Measurements from ENCODE around the gene ARAP1. TPM values are rescaled to one million over a fixed set of nuclear protein-coding genes. Genes with fewer than 3 reads are reported as not detected.

ARAP1 gene
- total RNA-seq, 2 experiments from 2014 or later = 83.6 to 101 TPM

DNA sequence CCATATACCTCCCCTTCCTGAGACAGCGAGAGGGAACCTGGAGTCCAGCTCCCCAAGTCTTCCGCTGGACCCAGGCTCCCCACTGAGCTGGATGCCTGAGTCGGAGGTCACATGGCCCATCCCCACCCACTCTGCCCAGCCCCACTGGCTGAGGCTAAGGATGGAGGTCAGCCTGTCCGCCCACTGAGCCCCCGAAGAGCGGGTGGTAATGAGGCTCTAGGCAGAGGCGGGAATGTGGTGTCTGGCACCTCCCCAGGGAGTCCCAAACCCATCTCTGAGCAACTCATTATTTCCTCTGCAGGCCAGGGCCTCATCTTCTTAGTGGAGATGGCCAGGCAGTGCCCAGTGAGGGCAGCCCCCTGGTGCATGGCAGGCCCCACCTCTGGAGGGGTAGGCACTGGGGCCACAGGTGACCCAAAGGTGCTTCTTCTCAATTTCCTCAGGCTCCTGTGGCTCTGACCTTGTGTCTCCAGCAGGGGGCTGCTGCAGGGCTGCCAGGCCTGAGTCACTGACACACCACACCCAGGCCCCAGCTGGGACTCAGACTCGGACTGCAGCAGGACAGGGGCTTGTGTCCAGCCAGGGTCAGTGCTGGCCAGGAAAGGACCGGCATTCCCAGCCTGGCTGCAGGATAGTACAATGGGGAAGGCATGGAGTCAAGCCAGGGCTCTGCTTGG, 67.8 kb downstream of the ARAP1 start:
- peaks cover 2% of the 10 kb centered on the region for H3K27me3 Mint-ChIP-seq
- no peaks in the 10 kb centered on the region for H3K9me3 Mint-ChIP-seq

DNA sequence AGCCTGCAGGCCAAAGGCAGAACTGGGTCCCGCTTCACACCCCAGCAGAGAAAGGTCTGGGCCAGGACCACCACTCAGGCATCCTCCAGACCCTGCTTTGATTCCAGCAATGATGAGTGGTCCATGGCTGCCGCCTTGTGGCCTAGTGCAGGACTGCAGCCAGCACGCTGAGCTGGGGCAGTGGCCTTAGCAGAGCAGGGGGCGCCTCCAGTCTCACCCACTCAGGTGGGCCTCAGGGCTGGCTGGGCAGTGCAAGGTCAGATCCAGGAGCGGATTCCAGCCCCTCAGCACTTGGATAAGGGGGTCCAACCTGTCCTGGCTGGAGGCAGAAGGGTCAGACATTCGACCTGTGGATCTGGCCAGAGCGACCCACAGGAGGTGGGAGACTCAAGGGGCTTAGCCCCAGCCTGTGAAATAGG, 68.4 kb downstream of the ARAP1 start:
- no peak overlapping the region for H3K4me3 Mint-ChIP-seq
- ChIA-PET CTCF (interaction anchor here (0.7 to 4.2 kb wide), 18 partner anchors 8 to 481 kb away, joined by 3 to 32 read pairs (median 5); no protein-coding TSS in a partner anchor), POLR2A (no interaction called here)
- H3K9me3 Mint-ChIP-seq = no peaks in the 10 kb centered on the region
- no peak overlapping the region for H3K27ac Mint-ChIP-seq
- H3K36me3 Mint-ChIP-seq (ENCODE audit: low read depth) = peaks cover 23% of the 10 kb centered on the region
- peaks cover 43% of the 10 kb centered on the region for H3K4me1 Mint-ChIP-seq
- H3K27me3 Mint-ChIP-seq = peaks cover 7% of the 10 kb centered on the region
- DNase-seq = peak; percentile 70

More for the DNA sequence above, 67.8 kb downstream of the ARAP1 start:
- Mint-ChIP-seq H3K4me3 (no peak overlapping the region), H3K4me1 (peaks cover 43% of the 10 kb centered on the region), H3K27ac (no peak overlapping the region), H3K36me3 (ENCODE audit: low read depth) (peaks cover 25% of the 10 kb centered on the region)
- peak; percentile 53 for DNase-seq
- ChIA-PET CTCF (interaction anchor here (0.7 to 4.2 kb wide), 24 partner anchors 9 to 667 kb away, joined by 3 to 32 read pairs (median 4); partner anchors contain the start of genes PDE2A and STARD10), POLR2A (no interaction called here)

DNA sequence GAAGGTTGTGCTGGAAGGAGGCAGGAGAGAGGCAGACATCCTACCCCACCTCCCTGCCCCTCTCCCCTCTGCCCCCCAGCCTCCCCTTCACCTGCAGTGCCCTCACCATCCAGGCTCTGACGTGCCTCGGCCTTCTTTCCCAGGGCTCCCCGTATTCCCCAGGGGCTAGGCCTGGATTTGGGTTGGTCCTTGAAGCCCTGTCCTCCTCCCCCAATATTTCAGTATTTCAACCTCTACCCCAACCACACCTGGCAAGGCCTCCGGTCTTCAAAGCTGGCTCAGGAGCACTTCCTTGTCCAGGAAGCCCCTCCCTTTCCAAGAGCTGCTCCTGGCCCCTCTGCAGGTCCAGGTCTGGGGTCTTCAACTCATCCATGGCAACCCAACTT, 69.4 kb downstream of the ARAP1 start:
- DNase-seq = no peak
- Mint-ChIP-seq H3K27me3 (peaks cover 13% of the 10 kb centered on the region), H3K4me1 (peaks cover 35% of the 10 kb centered on the region), H3K36me3 (ENCODE audit: low read depth) (peaks cover 16% of the 10 kb centered on the region), H3K27ac (no peak overlapping the region), H3K9me3 (no peaks in the 10 kb centered on the region), H3K4me3 (no peak overlapping the region)
- ChIA-PET POLR2A (no interaction called here), CTCF (interaction anchor here (1.1 to 4.2 kb wide), 9 partner anchors 10 to 482 kb away, joined by 3 to 32 read pairs (median 5); no protein-coding TSS in a partner anchor)

DNA sequence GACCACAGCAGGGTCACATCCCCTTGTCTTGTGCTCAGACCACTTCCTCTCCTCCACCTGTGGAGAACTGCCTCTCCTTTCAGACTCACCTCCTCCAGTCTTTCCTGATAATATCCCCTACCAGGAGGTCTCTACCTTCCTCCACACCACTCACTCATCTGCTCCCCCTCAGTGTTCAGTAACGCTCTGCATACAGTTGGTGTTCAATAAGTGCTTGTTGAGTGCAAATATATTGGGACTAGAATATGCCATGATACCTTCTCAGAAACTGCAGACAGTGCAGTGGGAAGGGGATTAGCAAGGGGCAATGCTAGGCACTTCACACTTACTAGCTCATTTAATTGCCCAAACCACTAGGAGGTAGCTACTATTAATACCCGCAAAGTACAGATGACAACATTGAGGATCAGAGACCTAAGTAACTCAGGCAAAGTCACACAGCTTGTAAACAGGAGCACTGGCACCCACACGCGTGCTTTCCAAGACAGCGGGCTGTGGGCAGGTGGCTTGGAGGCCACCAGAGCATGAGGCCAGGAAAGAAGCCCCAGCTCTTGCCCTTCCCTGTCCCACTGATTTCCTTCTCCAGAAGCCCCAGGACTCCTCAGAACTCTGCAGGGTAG, 69.9 kb downstream of the ARAP1 start:
- ChIA-PET POLR2A (no interaction called here), CTCF (interaction anchor here (1.1 to 4.2 kb wide), 6 partner anchors 10 to 483 kb away, joined by 3 to 32 read pairs (median 4); no protein-coding TSS in a partner anchor)
- no peak for DNase-seq
- peaks cover 14% of the 10 kb centered on the region for H3K36me3 Mint-ChIP-seq (ENCODE audit: low read depth)
- no peak overlapping the region for H3K4me3 Mint-ChIP-seq
- peak overlapping the region; percentile 47 for H3K27ac Mint-ChIP-seq
- peaks cover 18% of the 10 kb centered on the region for H3K27me3 Mint-ChIP-seq
- H3K9me3 Mint-ChIP-seq = no peaks in the 10 kb centered on the region
- H3K4me1 Mint-ChIP-seq = peaks cover 30% of the 10 kb centered on the region

DNA sequence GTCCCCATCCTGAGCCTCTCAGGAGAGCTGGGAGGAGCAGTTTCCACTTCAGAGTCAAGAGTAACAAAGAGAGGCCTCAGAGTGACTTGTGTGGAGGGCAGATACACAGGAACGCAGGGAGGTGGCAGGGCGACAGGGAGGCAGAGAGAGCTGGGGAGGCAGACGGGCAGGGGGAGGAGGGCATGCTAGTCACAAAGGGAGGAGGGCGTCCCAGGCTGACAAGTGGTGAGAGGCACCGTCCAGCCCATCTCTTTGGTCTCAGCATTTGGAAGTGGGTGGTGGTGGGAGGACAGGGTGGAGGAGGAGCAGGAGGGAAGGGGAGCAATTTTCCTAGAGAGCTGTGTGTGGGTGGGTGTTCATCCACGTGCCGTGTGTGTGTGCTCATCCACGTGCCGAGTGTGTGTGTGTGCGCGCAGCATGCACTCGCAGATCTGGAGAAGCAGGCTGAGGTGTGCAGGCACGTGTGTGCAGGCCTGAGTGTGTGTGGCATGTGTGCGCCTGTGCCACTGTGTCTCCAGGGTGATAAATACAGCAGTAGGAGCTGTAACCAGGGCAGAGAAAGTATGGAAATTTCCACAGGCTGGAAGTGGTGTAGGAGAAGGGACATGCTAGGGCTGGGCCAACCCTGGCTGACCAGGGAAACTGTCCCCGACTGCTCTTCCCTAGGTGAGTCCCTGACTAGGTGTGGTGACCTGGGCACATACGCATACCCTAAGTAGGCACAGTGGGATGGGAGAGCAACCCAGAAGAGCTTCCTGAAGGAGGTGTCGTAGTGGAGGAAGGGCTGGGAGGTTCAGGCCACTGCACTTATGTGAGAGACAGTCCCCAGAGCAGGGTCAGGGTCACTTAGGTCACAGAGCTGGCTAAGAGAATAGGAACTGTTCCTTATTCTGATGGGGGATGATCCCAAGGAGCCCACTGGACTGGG, 70.7 kb downstream of the ARAP1 start:
- peaks cover 21% of the 10 kb centered on the region for H3K4me1 Mint-ChIP-seq
- H3K9me3 Mint-ChIP-seq = no peaks in the 10 kb centered on the region
- H3K36me3 Mint-ChIP-seq (ENCODE audit: low read depth) = peaks cover 5% of the 10 kb centered on the region
- H3K27me3 Mint-ChIP-seq = peaks cover 27% of the 10 kb centered on the region
- no peak for DNase-seq
- ChIA-PET CTCF (interaction anchor here (1.2 to 4.2 kb wide), 6 partner anchors 13 to 251 kb away, joined by 4 to 32 read pairs (median 4); no protein-coding TSS in a partner anchor), POLR2A (no interaction called here)
- peak overlapping the region; percentile 55 for H3K27ac Mint-ChIP-seq
- H3K4me3 Mint-ChIP-seq = no peak overlapping the region

DNA sequence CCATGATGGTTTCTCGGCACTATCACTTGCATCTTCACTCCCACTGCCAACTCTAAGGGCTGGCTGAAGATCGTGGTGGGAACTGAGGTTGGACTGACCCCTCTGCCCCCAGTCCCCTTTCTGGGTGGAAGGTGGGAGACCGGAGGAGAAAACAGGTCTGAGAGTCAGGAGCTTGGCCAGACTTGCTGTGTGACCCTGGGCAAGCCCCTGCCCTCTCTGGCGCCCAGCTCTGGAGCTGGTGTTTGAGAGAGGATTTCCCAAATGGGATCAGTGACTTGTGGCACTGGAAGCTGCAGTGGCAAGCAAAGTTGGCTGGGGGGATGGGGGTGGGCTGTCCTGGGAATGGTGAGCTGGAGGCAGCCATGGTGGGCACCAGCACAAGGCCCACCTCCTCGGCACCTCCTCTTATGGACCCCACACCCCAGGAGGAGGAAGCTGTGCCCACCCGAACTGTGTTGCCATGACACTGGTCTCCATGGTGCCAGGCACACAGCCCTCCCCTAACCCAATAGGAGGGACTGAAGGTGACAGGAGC, 71.5 kb downstream of the ARAP1 start:
- no peak overlapping the region for H3K4me3 Mint-ChIP-seq
- H3K27me3 Mint-ChIP-seq = peaks cover 35% of the 10 kb centered on the region
- no peaks in the 10 kb centered on the region for H3K9me3 Mint-ChIP-seq
- peaks cover 3% of the 10 kb centered on the region for H3K36me3 Mint-ChIP-seq (ENCODE audit: low read depth)
- no peak for DNase-seq
- CTCF ChIA-PET = interaction anchor here (0.5 to 1.4 kb wide), 6 partner anchors 12 to 1268 kb away, joined by 3 to 4 read pairs (median 4); no protein-coding TSS in a partner anchor
- POLR2A ChIA-PET = no interaction called here
- H3K4me1 Mint-ChIP-seq = peaks cover 13% of the 10 kb centered on the region
- no peak overlapping the region for H3K27ac Mint-ChIP-seq

DNA sequence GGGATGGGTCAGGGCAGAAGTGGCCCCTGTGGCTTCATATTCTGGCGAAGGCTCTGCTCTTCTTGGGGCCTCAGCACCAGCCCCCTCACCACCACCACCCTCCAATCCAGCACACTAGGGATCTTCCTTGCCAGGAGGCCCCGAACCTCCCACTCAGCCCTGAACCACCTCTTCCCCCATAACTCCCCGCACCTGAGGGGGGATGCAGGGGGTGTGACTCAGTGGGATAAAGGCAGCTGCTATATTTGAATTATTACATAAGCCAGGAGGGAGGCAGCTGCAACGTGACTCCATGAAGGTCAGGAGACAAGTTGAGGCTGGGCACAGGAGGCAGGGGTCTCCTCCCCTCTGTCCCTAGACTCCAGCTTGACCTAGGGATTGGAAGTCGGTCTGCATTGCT, 72.3 kb downstream of the ARAP1 start:
- Mint-ChIP-seq H3K9me3 (no peaks in the 10 kb centered on the region), H3K27ac (no peak overlapping the region), H3K27me3 (peaks cover 42% of the 10 kb centered on the region), H3K4me3 (no peak overlapping the region), H3K4me1 (peaks cover 7% of the 10 kb centered on the region), H3K36me3 (ENCODE audit: low read depth) (peaks cover 3% of the 10 kb centered on the region)
- DNase-seq = no peak
- ChIA-PET CTCF (interaction anchor here (0.6 to 2.2 kb wide), 3 partner anchors 12 to 18 kb away, joined by 3 to 11 read pairs (median 4); no protein-coding TSS in a partner anchor), POLR2A (interaction anchor here (0.6 kb wide), 1 partner anchor 245 kb away, joined by 4 read pairs; the partner anchor contains the start of gene CLPB)

DNA sequence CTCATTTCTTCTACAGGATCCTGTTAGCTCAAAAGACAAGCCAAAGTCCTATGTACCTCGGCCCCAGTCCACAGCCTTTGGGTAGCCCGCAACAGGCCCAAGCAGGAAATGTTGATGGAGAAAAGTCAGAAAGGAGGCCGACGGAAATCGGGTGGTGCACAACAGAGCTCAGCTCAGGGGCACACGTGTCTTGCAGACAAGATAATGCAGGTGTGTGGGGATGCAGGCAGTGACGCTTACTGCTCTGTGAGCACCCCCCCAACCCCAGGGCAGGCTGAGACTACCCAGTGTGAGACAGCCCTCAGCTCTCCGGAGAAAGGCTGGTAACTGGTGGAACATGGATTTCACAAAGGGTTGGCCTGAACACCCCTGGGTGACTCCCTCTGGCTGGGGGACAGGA, 73.7 kb downstream of the ARAP1 start:
- Mint-ChIP-seq H3K27me3 (peaks cover 56% of the 10 kb centered on the region), H3K4me3 (no peak overlapping the region), H3K9me3 (no peaks in the 10 kb centered on the region), H3K27ac (no peak overlapping the region), H3K4me1 (peaks cover 4% of the 10 kb centered on the region), H3K36me3 (ENCODE audit: low read depth) (peaks cover under 1% of the 10 kb centered on the region)
- ChIA-PET POLR2A (no interaction called here), CTCF (interaction anchor here (0.5 to 2.2 kb wide), 3 partner anchors 11 to 459 kb away, joined by 3 to 11 read pairs (median 7); no protein-coding TSS in a partner anchor)
- no peak for DNase-seq

DNA sequence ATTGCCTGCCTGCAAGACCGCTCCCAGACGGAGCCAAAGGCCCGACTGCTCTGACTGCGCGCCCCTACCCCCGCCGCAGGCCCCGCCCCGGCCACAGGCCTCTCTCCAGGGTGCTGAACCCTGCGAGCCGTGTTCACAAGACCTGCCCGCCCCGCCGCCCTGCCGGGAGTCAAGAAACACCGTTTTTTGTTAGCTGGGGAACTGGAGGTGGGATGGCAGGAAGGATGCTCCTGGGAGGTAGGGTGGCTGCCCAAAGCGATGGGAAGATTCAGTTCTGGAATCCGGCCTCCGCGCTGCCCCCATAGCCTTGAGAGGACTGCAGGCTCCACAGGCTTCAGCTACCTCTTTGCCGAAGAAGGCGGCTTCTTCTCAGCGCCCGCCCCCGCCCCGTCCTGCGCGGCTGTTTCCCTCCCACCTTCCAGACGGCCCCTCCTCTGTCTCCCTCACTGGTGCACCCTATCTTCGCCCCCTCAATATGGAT, 75.3 kb downstream of the ARAP1 start:
- H3K9me3 Mint-ChIP-seq = no peaks in the 10 kb centered on the region
- peak; percentile 78 for DNase-seq
- no peaks in the 10 kb centered on the region for H3K4me1 Mint-ChIP-seq
- ChIA-PET POLR2A (no interaction called here), CTCF (interaction anchor here (0.6 to 1.4 kb wide), 4 partner anchors 8 to 205 kb away, joined by 3 to 4 read pairs (median 3); no protein-coding TSS in a partner anchor)
- no peak overlapping the region for H3K27ac Mint-ChIP-seq
- H3K36me3 Mint-ChIP-seq (ENCODE audit: low read depth) = no peaks in the 10 kb centered on the region
- H3K4me3 Mint-ChIP-seq = no peak overlapping the region
- peaks cover 69% of the 10 kb centered on the region for H3K27me3 Mint-ChIP-seq

DNA sequence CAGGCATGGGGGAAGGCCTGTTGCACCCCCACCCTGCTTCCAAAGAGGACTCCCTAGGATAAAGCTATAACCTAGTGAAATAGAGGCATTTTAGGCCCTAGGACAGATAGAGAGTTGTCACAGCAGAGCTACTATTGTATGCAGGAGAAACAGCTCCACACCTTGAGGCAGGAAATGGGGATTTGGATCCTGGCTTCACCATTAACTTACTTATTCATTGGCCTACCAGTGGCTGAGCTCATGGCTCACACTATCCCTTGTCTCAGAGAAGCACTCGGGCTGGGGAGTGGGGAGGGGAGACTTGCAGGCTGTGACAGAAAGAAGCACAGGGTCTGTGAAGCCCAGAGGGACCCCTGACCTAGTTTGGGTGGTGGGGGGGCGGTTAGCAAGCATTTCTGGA, 77.0 kb downstream of the ARAP1 start:
- ChIA-PET CTCF (interaction anchor here (1.0 to 1.6 kb wide), 3 partner anchors 9 to 151 kb away, joined by 3 to 14 read pairs (median 6); no protein-coding TSS in a partner anchor), POLR2A (no interaction called here)
- Mint-ChIP-seq H3K36me3 (ENCODE audit: low read depth) (no peaks in the 10 kb centered on the region), H3K27me3 (peaks cover 80% of the 10 kb centered on the region), H3K4me1 (no peaks in the 10 kb centered on the region), H3K27ac (no peak overlapping the region), H3K9me3 (no peaks in the 10 kb centered on the region), H3K4me3 (no peak overlapping the region)
- no peak for DNase-seq

DNA sequence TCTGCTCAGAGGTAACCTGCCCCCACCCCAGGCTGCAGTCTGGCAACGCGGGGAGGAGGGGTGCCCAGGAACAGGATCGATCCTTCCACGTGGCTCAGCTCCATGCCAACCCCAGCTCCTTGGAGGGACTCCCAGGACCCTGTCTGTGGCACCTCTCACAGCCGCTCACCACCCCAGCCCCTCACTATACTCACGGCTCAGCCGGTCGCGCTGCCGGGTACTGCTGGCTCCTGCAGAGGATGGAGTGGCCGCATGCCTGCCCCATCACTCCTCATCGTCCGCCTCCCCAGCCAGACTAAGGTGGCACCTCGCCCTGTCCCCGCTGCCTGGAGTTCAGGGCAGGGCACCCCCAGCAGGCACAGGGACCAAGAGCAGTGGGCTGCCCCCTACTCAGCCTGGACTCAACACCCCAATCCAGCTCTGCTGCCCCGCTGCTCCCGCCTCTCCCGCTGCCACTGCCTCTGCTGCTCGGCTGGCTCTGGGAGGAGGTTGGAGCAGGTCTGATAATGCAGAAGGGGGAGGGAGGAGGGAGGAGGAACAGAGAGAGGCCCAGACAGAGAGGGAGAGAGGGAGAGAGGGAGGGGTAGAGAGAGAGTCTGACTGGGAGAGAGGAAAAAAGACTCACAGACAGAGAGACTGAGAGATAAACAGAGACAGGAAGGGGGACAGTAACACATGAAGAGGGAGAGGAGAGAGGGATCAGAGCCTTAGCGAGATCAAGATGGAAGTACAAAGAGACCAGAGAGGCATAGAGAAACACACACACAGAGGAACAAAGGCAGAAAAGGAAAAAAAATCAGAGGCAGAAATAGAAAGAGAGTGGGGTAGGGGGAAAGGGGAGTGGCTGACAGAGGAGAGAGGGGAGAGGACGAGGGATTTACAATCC, 78.0 kb downstream of the ARAP1 start, which contains the start of gene PDE2A:
TSS of gene PDE2A (minus strand) at position 480 of the 886 bp plus-strand sequence. CDS start at position 265, 215 bp downstream.
- DNase-seq = no peak
- no peaks in the 10 kb centered on the region for H3K9me3 Mint-ChIP-seq
- H3K4me1 Mint-ChIP-seq = no peaks in the 10 kb centered on the region
- no peak within 1 kb of the TSS for H3K27ac Mint-ChIP-seq
- ChIA-PET CTCF (interaction anchor here (1.2 to 1.6 kb wide), 3 partner anchors 10 to 51 kb away, joined by 5 to 14 read pairs (median 6); no protein-coding TSS in a partner anchor), POLR2A (no interaction called here)
- H3K36me3 Mint-ChIP-seq (ENCODE audit: low read depth) = no peaks in the 10 kb centered on the region
- peaks cover 78% of the 10 kb centered on the region for H3K27me3 Mint-ChIP-seq
- H3K4me3 Mint-ChIP-seq = no peak within 1 kb of the TSS
